OCI-LY1 (cell line): ENCODE results near the gene EFNB1.

ENCODE experiments used
- EZH2 ChIP-seq: fragments of 200-600 bp; sonication (generic), shearing (Covaris generic); IDR thresholded peaks from 2 replicates; pipeline ENCODE4 v1.8.0; 2017; ENCODE audit warnings: borderline replicate concordance, mixed run types, mild to moderate bottlenecking, antibody characterized with exemption, low read length, moderate library complexity, mixed read lengths
- TF ChIP-seq, protein P1 (sequence below): fragments of 200-600 bp; sonication (generic), shearing (Covaris generic); IDR thresholded peaks from 2 replicates; pipeline ENCODE4 v1.5.1; 2017; ENCODE audit warnings: mild to moderate bottlenecking, antibody characterized with exemption, low read length, moderate library complexity, mixed read lengths

DNA sequence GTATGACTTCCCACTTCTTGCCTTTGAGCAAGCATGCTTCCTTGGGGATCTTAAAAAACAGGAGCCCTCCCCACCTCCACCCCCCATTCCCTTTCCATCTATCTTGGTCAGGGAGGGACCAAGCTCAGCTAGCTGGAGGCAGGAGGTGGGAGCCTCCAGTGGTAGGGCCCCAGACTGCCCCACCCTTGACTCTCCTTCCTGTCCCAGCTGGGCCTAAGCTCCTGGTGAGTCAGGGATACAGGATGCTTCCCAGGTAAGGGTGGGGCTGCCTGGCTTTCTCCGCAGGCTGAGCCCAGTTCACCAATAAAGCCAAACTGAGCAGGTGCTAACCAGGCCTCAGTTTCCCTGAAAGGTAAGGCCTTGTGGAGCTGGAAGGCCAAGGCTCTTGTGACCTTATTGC is 15.2 kb downstream of the EFNB1 start:
- TF ChIP-seq, protein P1, sequence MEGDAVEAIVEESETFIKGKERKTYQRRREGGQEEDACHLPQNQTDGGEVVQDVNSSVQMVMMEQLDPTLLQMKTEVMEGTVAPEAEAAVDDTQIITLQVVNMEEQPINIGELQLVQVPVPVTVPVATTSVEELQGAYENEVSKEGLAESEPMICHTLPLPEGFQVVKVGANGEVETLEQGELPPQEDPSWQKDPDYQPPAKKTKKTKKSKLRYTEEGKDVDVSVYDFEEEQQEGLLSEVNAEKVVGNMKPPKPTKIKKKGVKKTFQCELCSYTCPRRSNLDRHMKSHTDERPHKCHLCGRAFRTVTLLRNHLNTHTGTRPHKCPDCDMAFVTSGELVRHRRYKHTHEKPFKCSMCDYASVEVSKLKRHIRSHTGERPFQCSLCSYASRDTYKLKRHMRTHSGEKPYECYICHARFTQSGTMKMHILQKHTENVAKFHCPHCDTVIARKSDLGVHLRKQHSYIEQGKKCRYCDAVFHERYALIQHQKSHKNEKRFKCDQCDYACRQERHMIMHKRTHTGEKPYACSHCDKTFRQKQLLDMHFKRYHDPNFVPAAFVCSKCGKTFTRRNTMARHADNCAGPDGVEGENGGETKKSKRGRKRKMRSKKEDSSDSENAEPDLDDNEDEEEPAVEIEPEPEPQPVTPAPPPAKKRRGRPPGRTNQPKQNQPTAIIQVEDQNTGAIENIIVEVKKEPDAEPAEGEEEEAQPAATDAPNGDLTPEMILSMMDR: no peak
- no peak for TF ChIP-seq EZH2
